GM12801 (cell line): ENCODE data around the gene ZFHX2.

Experiments
- CTCF ChIP-seq: IDR thresholded peaks from one replicate; pipeline ENCODE4 v1.5.1; 2011; ENCODE audit warnings: control low read depth; ENCODE audit not compliant: insufficient read length; ENCODE audit errors: extremely low read depth

Gene ZFHX2

GRCh38 chr14:23544511-23545447 lies 6.8 kb downstream of the ZFHX2 start:
- no peak for TF ChIP-seq CTCF

GRCh38 chr14:23543403-23543802 lies 8.2 kb downstream of the ZFHX2 start:
- TF ChIP-seq CTCF: no peak

GRCh38 chr14:23542261-23542660 lies 9.3 kb downstream of the ZFHX2 start:
- TF ChIP-seq CTCF: no peak

- TF ChIP-seq CTCF: no peak
These were observed 11.5 kb downstream of the ZFHX2 start for GRCh38 chr14:23540141-23540469.

- TF ChIP-seq CTCF: no peak
These were observed 12.1 kb downstream of the ZFHX2 start for GRCh38 chr14:23539248-23540140.

- no peak for TF ChIP-seq CTCF
These were observed 12.8 kb downstream of the ZFHX2 start for GRCh38 chr14:23538785-23539184.

GRCh38 chr14:23538050-23538718 lies 13.4 kb downstream of the ZFHX2 start:
- TF ChIP-seq CTCF: no peak
